H4 (cell line): ENCODE results near the gene ARHGAP15. TPM values are rescaled to one million over a fixed set of nuclear protein-coding genes. Genes with fewer than 3 reads are reported as not detected.
"Not testable (repeated sequence)": the region's sequence is repeated elsewhere in the genome, so short reads cannot be mapped to it uniquely, and the experiment has no call there.

Experiments used
- DNase-seq: peaks from one replicate; pipeline ENCODE4 v3.0.0-alpha.2; 2015; ENCODE audit warnings: low spot score
- total RNA-seq: library from RNA; depleted of rRNA; stranded (reverse); fragments of >200 nt; shearing (Covaris generic); gene quantifications from 2 replicates; pipeline ENCODE4 v1.2.3, GENCODE V29; 2014

The ARHGAP15 gene
- total RNA-seq, 1 experiment from 2014 or later: 0.15 TPM

DNA sequence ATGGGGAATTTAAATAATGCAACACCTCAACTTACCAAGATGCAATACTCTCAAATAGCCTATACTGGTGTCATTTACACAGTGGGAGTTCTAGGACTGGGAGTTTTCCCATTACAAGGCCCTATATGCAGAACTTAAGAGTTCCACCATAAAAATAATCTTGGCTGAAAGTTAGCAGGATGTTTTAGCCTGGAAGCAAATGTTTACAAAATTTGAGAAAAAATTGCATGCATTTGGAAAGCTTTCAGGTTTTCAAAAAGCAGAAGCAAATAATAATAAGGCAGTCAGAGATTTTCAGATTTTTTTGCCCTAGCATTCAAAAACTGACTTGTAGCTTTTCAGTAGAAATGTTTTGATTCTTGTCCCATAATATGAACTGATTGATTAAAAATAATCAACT, 397.3 kb downstream of the ARHGAP15 start:
- DNase-seq: no peak

DNA sequence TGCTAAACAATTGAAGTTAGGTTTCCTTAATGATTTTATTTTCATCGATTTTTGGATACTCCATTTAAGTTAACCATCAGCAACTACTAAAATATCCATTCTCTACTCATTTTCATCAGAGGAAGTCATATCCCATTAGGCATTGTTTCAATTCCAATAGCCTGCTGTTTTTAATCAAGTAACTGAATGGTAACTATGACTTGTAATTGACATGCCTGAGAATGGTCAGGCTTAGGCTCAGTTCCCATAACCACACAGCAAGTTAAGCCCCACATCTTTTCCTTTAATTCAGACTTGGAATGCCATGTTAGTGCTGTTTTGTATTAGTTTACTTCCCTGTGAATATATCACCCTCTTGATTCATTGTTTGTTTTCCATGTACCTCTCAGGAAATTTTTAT, 398.8 kb downstream of the ARHGAP15 start:
- no peak for DNase-seq

DNA sequence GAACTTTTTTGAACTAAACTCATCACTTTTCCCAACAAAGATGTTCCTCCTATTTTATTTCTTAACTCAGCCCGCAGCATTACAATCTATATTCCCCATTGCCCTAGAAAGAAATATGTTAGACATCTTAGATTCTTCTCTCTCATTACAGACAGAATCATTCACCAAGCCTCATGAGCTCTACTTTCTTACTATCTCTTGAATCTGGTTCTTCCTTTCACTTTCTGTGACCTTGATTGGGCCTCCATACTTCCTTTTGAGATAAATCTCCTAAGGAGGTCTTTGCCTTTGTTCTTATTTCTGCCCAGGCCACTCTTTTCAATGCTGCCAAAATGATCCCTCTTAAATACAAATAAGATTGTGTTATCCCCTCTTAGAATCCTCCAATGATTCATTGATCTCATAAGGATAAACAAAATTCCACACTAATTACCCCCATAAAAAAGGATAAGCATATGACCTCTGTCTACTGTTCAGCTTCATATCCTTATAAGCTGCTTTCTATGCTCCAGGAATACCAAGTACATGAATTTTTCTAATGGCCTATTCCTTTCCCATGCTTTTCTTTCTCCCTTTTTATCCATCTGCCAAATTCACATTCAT, 400.0 kb downstream of the ARHGAP15 start:
- no peak for DNase-seq

DNA sequence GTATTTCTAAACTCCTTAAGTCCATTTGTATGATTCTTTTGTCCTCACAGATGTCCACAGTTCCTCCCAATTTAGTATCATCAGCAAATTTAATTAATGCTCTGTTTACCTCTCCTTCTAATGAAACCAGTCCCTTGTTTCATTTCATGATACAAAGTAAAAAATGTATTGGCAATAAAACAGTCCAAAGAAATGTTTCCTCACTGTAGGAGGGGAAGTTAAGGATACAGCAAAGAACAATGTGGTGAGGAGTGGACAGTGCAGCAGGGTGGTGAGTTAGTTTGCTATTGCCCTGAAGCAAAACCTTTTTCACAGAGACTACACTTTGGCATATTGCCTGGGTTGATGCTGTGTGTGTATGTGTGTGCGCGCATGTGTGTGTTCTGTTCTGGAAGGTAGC, 401.5 kb downstream of the ARHGAP15 start:
- DNase-seq: peak; percentile 27

DNA sequence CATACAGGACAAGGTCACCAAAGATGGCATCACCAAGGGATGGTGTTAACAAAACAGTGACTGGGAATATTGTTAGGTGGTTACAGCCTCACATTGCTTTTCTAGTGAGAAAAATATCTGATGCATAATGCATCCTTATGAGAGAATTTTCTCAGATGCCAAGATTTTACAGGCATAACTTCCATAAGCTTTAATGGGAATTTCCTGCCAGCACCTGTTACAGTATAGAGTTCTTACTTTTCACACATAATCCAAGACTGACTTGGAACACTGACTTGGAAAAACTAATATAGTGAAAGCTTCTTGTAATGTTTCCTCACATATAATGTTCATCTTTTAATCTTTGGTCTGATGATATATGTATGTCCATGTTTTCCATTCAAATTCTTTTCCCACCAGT, 402.8 kb downstream of the ARHGAP15 start:
- no peak for DNase-seq

DNA sequence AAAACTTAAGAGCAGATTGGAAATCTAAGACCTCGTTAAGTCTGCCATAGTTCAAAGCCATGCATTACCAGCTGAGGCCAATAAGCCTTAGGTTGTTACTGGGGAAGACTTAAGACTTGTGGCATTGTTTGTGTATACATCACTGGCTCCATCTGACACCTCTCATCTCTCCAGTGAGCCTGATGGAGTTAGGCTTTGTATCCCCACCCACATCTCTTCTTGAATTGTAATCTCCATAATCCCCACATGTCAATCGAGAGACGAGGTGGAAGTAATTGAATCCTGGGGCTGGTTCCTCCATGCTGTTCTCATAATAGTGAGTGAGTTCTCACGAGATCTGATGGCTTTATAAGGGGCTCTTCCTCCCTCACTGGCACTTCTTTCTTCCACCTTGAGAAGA, 404.6 kb downstream of the ARHGAP15 start:
- no peak for DNase-seq

DNA sequence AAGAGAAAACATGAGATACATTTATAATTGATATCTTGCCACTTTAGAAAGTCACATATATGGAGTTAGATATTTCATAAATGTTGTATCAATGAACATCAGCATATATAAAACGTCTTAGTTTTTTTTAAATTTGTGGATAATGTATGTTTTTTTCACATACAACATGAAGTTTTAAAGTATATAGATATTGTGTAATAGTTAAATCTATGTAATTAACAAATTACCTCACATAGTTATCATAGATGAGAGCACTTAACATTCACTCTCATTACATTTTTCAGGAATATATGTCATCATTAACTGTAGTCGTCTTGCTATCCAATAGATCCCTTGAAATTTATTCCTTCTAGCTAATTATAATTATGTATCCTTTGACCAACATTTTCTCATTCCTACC, 406.6 kb downstream of the ARHGAP15 start:
- no peak for DNase-seq

DNA sequence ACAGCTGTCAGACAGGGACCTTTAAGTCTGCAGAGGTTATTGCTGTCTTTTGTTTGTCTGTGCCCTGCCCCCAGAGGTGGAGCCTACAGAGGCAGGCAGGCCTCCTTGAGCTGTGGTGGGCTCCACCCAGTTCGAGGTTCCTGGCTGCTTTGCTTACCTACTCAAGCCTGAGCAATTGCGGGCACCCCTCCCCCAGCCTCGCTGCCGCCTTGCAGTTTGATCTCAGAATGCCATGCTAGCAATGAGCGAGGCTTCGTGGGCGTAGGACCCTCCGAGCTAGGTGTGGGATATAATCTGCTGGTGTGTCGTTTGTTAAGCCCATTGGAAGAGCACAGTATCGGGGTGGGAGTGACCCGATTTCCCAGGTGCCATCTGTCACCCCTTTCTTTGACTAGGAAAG, 412.7 kb downstream of the ARHGAP15 start:
- DNase-seq: not testable (repeated sequence)

DNA sequence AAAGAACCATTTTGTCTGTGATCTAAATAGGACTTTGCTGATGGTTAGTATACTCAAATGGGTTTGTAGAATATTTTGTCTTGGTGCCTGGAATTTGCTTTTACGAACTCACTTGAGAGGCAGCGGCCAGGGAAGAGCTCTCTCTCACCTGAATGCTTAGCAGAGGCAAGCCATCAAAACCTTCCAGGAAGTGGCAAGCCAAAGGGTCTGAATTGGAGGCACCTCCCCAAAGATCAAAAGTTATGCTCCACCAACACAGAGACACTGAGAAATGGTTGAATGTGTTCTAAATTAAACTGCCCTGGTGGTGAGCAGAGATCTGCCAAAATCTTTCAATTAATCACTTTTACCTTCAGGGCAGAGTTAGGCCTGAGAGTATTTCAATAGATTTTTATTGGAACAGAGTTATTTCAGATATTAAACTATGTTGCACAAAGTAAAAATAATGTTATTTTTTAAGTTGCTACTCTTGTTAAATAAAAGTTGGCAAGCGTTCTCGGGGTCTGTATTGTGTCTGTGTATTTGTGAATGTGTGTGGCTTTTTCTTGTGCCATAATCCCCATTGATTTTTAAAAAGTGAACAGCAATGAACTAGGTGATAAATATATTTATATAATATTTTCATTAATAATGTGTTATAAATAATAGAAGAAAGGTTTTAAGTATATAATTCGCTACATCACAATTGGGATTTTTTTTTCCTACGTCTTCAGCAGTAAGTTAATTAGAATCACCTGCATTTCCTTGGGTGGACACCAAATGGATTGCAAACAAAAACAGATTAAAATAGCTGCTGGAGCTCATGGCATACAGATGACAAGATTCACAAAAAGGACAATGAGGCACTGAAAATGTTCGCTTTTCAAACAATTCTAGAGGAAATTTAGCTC, 416.1 kb downstream of the ARHGAP15 start:
- DNase-seq: no peak

DNA sequence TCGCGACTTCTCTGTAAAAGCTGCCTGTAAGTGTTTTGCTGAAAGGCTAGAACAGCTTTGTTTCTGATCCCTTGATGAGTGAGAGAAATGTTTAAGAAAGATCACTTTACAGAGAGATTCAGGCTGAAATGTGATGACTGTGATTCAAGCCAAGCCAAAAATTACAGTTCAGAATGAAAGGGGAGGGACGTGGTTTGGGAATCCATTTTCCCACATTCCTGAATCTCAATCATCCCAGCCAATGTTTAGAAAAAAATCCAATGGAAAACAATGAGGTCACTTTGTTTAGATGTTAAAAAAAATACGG, 416.7 kb downstream of the ARHGAP15 start:
- DNase-seq: peak; percentile 70

DNA sequence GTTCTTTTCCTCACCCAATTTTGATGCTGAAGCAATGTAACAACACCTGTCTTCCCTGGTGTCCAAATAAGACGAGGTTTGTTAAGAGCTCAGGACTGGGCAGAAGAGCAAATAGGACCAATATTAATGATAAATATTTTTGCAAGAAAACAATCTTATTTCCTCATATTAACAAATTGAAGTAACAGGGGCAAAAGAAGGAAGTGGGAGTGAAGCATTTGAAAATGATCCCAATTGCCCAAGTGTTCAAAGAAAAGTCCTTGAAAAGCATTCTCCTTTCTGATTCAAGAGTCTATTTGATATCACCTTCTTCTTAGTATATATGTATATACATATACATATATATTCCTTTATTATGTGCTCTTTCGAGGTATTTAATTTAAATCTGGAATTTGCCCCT, 418.8 kb downstream of the ARHGAP15 start:
- DNase-seq: no peak

DNA sequence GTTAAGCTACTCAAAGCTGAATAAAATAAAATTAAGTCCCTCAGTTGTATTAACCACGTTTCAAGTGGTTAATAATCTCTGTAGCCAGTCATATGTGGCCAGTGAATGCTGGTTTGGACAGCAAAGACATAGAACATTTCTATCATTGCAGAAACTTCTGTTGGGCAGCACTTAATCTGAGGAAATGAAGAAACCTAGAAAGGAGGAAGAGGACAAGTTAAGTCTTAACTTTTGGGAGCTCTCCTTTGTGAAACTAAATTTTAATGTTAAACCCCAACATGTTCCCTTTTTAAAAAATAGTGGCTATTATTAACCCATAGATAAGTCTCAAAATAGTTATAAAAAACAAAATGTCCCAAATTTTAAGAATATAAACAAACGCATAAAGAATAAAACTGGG, 421.3 kb downstream of the ARHGAP15 start:
- no peak for DNase-seq

DNA sequence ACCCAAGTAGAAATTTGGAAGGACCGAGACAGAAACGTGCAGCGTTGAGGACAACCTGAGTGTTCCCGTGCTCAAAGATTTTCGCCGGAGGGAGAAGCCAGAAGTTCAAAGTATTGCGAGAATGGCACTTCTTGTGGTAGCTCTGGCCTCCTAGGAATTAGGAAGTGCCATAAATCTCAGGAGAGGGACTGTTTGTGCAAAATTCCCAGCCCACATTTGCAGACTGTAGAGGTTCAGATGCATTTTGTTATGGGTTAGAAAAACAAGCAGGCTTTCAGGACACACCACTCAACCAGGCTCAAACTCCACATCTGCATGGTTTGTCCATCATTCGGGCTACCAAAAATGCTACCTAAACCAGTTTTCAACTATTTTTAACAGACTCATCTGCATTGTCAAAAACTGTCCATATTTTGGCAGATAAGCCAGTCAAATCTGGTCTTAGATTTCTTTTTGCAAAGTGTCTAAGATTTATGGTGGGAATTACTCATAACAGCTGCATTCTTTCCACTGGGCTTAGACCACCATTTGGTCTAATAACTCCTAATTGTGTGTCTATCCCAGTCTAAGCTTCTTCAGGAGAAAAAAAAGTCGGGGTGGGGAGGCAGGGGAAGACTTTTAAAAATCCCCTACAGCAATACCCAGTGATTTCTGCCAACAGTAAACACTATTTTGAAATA, 422.9 kb downstream of the ARHGAP15 start:
- peak; percentile 34 for DNase-seq

DNA sequence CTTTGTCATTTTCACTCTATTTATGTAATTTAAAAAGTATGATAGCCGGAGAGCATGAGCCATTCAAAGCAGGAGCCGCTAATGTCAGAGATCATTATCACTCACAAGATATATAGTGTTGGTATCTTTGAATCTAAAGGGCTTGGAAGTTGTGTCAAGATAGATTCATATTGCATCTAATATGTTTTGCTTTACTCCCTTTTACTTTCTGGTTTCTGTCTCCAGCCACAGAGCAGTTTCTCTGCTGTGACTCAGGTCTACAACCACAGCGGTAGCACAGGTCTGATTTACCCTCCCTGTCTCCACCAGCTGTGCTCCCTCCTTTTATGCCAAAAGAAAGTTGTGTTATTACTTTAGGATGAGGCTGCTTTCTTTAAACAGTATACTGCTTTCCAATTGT, 424.0 kb downstream of the ARHGAP15 start:
- DNase-seq: peak; percentile 19

DNA sequence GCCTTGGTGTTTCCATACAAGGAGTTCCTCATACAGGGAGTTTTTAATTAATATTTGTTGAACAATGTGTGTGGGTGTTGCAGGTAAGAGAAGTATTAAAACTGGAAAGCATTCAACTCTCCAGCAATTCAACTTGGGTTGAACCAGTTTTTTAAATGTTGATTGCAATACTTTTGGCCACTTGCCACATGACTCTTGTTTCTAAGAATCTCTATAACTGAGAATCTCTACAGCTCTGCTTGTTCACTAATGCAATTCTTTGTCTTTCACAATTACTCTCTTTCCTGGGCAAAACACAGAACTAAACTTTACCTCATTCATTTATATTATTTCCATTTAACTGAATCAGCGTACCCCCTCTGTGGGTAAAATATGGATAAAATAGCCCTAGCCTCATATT, 429.4 kb downstream of the ARHGAP15 start:
- DNase-seq: no peak

DNA sequence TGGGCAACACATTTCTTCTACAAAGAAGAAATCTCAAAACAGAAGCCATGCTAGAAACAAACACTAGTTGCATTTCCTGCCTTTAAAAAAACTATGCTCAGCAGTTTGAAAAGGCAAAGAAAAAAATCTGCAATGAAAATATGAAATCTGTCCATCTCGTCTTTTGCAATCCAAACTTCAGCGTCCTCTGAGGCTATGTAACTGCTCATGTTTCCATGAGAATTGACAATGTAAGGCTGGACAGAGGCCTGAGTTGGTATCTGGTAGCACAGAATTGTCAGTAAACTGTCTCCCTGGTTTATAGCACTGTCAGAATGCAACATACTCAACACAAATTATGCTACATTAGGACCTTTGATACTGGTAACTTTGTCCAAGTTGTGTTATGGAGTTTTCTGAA, 429.9 kb downstream of the ARHGAP15 start:
- no peak for DNase-seq

DNA sequence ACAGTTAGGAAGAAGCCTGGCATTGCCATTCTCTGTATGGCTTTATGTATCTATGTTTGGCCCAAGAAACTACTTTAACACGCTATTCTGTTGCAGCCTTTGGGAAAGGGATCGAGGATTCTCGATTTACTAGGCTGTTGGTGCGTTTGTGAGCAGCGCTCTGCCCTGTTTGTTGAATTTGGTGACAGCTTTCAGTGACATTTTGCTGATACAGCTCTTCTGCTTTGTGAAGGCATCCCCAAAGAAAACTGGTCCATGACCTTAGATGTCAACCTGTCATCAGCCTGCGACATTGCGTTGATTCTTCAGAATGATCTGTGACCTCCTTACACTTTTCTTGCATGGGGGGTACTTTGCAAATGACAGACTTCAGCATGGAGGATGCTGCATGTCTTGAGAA, 431.5 kb downstream of the ARHGAP15 start:
- no peak for DNase-seq

DNA sequence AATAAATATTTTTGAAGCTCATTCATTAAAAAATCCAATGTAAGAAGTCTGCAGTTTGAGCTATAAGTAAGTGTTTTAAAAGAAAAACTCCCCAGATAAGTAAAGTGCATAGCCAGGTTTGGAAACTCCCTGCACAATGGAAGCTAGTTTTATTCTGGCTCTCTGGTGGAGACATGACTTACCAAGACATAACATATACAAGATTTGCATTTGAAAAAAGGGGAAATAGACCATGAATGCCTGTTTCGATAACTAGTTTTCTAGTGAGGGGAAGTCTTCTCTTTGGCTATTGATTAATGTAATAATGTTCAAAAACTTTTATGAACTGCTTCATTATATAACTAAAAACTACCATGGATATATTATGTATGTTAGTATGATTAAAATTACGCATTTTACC, 435.2 kb downstream of the ARHGAP15 start:
- DNase-seq: no peak

DNA sequence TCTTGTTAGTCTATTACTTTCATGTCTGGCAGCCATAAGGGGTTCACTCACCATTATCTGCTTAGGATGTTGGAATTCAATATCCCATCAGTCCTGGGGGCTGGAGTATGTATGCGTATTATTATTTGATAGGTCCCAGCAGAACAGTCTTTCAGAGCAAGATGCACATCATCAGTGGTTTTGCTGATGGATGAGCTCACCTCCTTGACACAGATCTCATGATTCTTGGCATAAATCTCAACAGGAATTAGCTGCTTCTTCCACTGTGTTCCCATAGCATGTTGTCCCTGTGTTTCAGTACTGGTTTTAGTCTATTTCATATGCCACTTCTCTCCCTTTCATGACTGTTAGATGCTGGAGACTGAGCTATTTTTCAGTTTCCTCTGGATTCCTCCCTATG, 442.5 kb downstream of the ARHGAP15 start:
- DNase-seq: no peak

DNA sequence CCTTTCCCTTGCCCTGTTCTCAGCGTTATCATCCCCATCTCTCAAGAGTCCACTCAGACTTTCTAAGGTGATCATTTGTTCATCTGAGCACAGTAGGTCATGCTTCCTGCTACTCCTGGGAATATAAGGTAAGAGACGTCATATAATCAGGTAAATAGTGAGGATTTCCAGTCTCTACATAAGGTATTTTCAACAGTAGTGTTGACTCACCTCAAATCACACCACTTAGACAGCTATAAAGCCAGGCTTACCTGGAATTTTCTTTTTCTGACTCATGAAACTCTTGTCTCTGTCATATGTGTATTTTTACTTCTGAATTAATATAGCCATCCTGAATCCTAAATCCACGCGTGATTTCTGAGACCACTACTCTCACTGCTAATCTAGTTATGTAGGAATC, 443.2 kb downstream of the ARHGAP15 start:
- DNase-seq: no peak

DNA sequence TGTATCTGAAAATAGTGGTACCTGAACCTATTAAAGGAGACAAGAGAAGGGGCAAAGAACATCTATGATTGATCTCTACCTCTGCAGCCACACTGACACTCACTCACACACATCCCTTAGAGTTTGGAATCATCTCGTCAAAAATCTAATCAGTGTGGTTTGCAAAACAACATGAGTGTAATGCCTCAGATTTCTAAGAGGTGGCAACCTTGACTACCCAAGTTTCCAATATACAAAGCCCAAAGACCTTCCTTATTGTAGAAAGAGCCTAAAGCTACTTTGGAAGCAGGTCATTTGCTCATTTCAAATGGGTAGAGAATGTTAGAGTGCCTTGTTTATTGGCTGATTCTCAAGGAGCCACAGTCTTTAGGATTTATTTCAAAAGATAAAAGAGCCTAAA, 444.9 kb downstream of the ARHGAP15 start:
- no peak for DNase-seq

DNA sequence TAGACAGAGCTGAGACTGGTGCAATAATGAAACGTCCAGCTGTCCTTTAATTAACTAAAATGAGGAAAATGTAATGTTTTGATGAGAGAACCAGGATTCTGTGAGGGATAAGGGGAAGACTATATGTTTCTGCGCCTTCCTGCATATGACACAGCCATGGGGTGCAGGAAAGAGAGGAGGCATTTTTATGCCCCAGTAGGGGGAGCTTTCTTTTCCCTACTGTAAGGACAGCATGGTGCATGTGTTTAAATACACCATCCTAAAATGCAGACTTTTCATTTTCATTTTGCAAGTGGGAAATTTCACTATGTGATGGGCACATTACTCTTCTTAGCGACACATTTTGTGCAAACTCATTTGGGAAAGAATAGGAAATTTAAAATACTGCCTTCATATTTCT, 446.1 kb downstream of the ARHGAP15 start:
- peak; percentile 21 for DNase-seq

DNA sequence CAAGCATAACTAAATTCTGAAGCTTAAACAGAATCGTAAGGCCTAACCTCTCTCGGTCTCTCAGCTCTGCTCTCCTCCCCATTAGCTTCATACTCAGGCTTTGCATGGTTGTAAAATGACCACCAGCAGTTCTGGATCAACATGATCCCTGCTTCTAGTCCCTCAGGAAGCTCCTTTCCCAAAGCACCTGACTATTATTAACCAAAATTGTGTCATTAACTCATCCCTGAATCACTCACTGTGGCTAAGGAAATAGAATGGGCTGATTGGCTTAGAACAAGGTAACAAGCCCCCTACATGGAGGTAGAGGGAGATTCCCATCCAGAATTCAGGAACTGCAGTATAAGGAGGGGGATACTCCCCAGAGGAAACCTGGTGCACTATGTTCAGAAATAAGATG, 448.3 kb downstream of the ARHGAP15 start:
- no peak for DNase-seq
